Ishikawa (cell line): ENCODE results near the gene BFSP2.

Experiments used
- RAD21 ChIP-seq: IDR thresholded peaks from 2 replicates; pipeline ENCODE4 v1.6.1; 2012; ENCODE audit warnings: low read depth
- TCF12 ChIP-seq: IDR thresholded peaks from 2 replicates; pipeline ENCODE4 v1.6.1; 2012; ENCODE audit warnings: low read depth

DNA sequence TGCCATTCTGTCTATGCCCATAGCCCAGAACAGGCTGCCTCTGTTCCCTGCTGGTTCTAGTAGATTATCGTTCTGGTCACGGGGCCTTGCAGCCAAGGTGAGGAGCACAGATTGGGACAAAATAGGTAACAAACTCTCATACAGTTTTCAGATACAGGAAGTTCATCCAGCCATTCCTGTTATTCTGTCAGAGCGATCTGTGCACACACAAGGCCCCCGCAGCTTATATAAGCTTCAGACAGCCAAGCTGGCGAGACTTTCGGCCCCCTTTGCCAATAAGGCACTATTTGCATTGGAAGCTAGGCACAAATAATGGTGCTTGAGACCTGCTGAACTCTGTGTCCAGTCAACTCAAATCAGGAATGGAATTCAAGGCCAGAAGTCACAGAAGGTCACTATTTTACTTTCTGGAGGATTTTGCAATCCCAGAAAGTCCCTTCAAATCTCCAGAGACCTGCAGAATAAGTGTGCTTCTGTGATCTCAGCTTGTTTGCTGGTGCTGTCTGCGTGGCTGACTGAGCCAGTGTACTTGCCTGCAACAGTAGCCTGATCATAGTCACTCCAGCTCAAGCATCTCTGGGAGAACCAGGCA lies 69.4 kb downstream of the BFSP2 start:
- TF ChIP-seq TCF12 = no peak
- no peak for TF ChIP-seq RAD21
